ENCODE results near the gene RSPO3. TPM values are rescaled to one million over a fixed set of nuclear protein-coding genes. Genes with fewer than 3 reads are reported as not detected.

Gene RSPO3
- total RNA-seq, 6 experiments from 2014 or later = 0.75 to 3.6 (median 1.3) TPM

GRCh38 chr6:127115084-127115655, 3.3 kb upstream of the RSPO3 start:
- Histone ChIP-seq H3K36me3 (no peaks in the 10 kb centered on the region), H3K4me3 (no peak overlapping the region), H3K9me3 (no peaks in the 10 kb centered on the region), H3K27ac (no peak overlapping the region), H3K27me3 (peaks cover 0 to 8% of the 10 kb centered on the region in 2 donors), H3K4me1 (peaks cover 0 to 13% (median 0%) of the 10 kb centered on the region in 4 donors)
- TF ChIP-seq CTCF (IDR thresholded peaks at IDR 0.05) (no peak), POLR2A (IDR thresholded peaks at IDR 0.05) (no peak)
- intact Hi-C loops (cut with DNase I) = no loop called here
- 33% methylated on average over 2 of the region's 2 CpGs for WGBS (ENCODE audit: insufficient coverage, low coverage, low lambda C conversion rate, missing lambda C conversion rate)
- no peak for DNase-seq
- no peak for ATAC-seq

GRCh38 chr6:127115746-127116145, 2.7 kb upstream of the RSPO3 start:
- no peak for ATAC-seq
- Histone ChIP-seq H3K4me3 (no peak overlapping the region), H3K27me3 (peaks cover 0 to 8% of the 10 kb centered on the region in 2 donors), H3K36me3 (no peaks in the 10 kb centered on the region), H3K27ac (no peak overlapping the region), H3K4me1 (peaks cover 0 to 15% (median 0%) of the 10 kb centered on the region in 4 donors), H3K9me3 (no peaks in the 10 kb centered on the region)
- WGBS (ENCODE audit: insufficient coverage, low coverage, low lambda C conversion rate, missing lambda C conversion rate) = 29% methylated on average over 3 of the region's 3 CpGs
- intact Hi-C loops (cut with DNase I) = no loop called here
- TF ChIP-seq POLR2A (IDR thresholded peaks at IDR 0.05) (no peak), CTCF (IDR thresholded peaks at IDR 0.05) (no peak)
- DNase-seq = no peak

- Histone ChIP-seq H3K4me1 (peaks cover 0 to 15% (median 0%) of the 10 kb centered on the region in 4 donors), H3K27ac (peak overlapping the region in 1 of 3 donors; percentile 21), H3K27me3 (peaks cover 0 to 19% of the 10 kb centered on the region in 2 donors), H3K9me3 (no peaks in the 10 kb centered on the region), H3K36me3 (no peaks in the 10 kb centered on the region), H3K4me3 (peak overlapping the region; percentile 20 to 50 (median 25))
- WGBS (ENCODE audit: insufficient coverage, low coverage, low lambda C conversion rate, missing lambda C conversion rate) = 2% methylated on average over 6 of the region's 19 CpGs
- intact Hi-C loops (cut with DNase I) = no loop called here
- no peak for DNase-seq
- TF ChIP-seq CTCF (IDR thresholded peaks at IDR 0.05) (no peak), POLR2A (IDR thresholded peaks at IDR 0.05) (no peak)
- ATAC-seq = no peak
These were observed 533 bp upstream of the RSPO3 start for GRCh38 chr6:127117979-127118297.

GRCh38 chr6:127119102-127120022, 891 bp downstream of the RSPO3 start:
- ATAC-seq = peak in 3 of 4 donors; percentile 33 to 45 (median 33)
- Histone ChIP-seq H3K9me3 (no peaks in the 10 kb centered on the region), H3K27ac (peak overlapping the region in 2 of 3 donors; percentile 3 to 24), H3K4me1 (peaks cover 0 to 15% (median 0%) of the 10 kb centered on the region in 4 donors), H3K27me3 (peaks cover 0 to 19% of the 10 kb centered on the region in 2 donors), H3K36me3 (no peaks in the 10 kb centered on the region), H3K4me3 (peak overlapping the region; percentile 30 to 50 (median 32))
- DNase-seq = peak in 2 of 3 donors; percentile 21 to 46
- WGBS (ENCODE audit: insufficient coverage, low coverage, low lambda C conversion rate, missing lambda C conversion rate) = 1% methylated on average over 20 of the region's 82 CpGs
- TF ChIP-seq POLR2A (IDR thresholded peaks at IDR 0.05) (no peak), CTCF (IDR thresholded peaks at IDR 0.05) (no peak)
- intact Hi-C loops (cut with DNase I) = no loop called here

Measured in right lobe of liver (tissue), 6 donors.